HL-60 (cell line): ENCODE measurements around the gene GLRX2.

ENCODE experiments used
- SPI1 ChIP-seq: IDR thresholded peaks from 2 replicates; pipeline ENCODE4 v1.6.1; 2012; ENCODE audit warnings: low read depth, mild to moderate bottlenecking, borderline replicate concordance
- TF ChIP-seq, protein P1 (sequence below): IDR thresholded peaks from one replicate; pipeline ENCODE4 v1.5.1; 2011; ENCODE audit warnings: low read length, control low read depth, inconsistent platforms; ENCODE audit not compliant: insufficient read depth

DNA sequence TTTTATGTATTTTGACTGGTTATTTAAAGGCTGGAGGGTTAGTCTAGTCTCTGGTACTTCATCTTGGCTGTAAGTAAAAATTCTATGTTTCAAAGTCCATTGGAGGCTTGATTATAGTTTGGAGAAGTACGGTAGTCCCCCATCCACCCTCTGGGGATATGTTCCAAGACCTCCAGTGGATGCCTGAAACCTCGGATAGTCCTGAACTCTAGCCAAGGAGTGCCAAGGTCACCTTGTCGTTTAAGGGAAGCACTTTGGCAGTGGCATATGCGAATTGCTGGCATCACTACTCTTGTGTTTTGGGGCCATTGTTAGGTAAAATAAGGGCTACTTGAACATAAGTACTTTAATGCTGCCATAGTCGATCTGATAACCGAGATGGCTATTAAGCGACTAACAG, 35.0 kb upstream of the GLRX2 start:
- TF ChIP-seq, protein P1, sequence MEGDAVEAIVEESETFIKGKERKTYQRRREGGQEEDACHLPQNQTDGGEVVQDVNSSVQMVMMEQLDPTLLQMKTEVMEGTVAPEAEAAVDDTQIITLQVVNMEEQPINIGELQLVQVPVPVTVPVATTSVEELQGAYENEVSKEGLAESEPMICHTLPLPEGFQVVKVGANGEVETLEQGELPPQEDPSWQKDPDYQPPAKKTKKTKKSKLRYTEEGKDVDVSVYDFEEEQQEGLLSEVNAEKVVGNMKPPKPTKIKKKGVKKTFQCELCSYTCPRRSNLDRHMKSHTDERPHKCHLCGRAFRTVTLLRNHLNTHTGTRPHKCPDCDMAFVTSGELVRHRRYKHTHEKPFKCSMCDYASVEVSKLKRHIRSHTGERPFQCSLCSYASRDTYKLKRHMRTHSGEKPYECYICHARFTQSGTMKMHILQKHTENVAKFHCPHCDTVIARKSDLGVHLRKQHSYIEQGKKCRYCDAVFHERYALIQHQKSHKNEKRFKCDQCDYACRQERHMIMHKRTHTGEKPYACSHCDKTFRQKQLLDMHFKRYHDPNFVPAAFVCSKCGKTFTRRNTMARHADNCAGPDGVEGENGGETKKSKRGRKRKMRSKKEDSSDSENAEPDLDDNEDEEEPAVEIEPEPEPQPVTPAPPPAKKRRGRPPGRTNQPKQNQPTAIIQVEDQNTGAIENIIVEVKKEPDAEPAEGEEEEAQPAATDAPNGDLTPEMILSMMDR = no peak
- no peak for TF ChIP-seq SPI1
